ENCODE data around the gene MKLN1. TPM values are rescaled to one million over a fixed set of nuclear protein-coding genes. Genes with fewer than 3 reads are reported as not detected.

Gene MKLN1
- total and polyA plus RNA-seq, 2 of the 13 experiments (the other 11 are each of a cell fraction or from before 2014, with no cell fraction given) = 33.6 to 43.5 TPM

GRCh38 chr7:131537571-131537978 is 209.9 kb downstream of the MKLN1 start:
- ChIA-PET CTCF (ENCODE audit: low intra/inter-chr PET ratio, low total read pairs) (no interaction called here), POLR2A (no interaction called here)
- H3K79me2 ChIP-seq (ENCODE audit: insufficient read depth, low read length) = no peaks in the 10 kb centered on the region
- H3K27me3 ChIP-seq (ENCODE audit: control insufficient read depth in 1 of 2, insufficient read depth in 2 of 2, low read length in 2 of 2) = peaks cover 3 to 26% of the 10 kb centered on the region in 2 experiments; a peak in 3 of 5 replicates
- intact Hi-C loops (cut with micrococcal nuclease; ENCODE audit: unreplicated experiment) (no loop called here), in situ Hi-C loops (cut with HindIII; ENCODE audit: extremely low pct_ligation_motif_present, low pct_unique_long_range_greater_than_20kb) (no loop called here)
- no peak overlapping the region for H3K4me2 ChIP-seq (ENCODE audit: low read depth, low read length)
- H2AFZ ChIP-seq (ENCODE audit: low read length) = no peak overlapping the region
- no peaks in the 10 kb centered on the region for H3K9me3 ChIP-seq (ENCODE audit: low read length)
- TF ChIP-seq ZBTB14 (CRISPR knock-in tag; IDR thresholded peaks at IDR 0.05) (no peak), TFDP1 (CRISPR knock-in tag; IDR thresholded peaks at IDR 0.05; ENCODE audit: borderline replicate concordance) (no peak)
- H3K4me3 ChIP-seq (replicated peaks in 1 of 3; ENCODE audit: insufficient read depth in 1 of 3, low read depth in 2 of 3, low read length in 3 of 3) = no peak overlapping the region
- H3K27ac ChIP-seq (ENCODE audit: extremely low read length, insufficient read depth, low read length) = no peak overlapping the region
- ATAC-seq = no peak
- no peaks in the 10 kb centered on the region for H3K36me3 ChIP-seq (replicated peaks in 1 of 2; ENCODE audit: control insufficient read depth in 1 of 2, insufficient read depth in 2 of 2, low read length in 2 of 2)
- no peak for FAIRE-seq
- no peak for DNase-seq (ENCODE audit: low spot score)
- WGBS (ENCODE audit: low lambda C conversion rate) = 59% methylated on average over 11 of the region's 12 CpGs
- H3K9ac ChIP-seq (ENCODE audit: insufficient read depth, low read depth, low read length) = no peak overlapping the region
- no TSS peak for BruUV-seq (replicated peaks)
- H3K4me1 ChIP-seq (ENCODE audit: insufficient read depth, low read length) = peaks cover 19% of the 10 kb centered on the region
- no peaks in the 10 kb centered on the region for H4K20me1 ChIP-seq (ENCODE audit: insufficient read depth, low read length)

- H3K4me3 ChIP-seq (replicated peaks in 1 of 3; ENCODE audit: insufficient read depth in 1 of 3, low read depth in 2 of 3, low read length in 3 of 3) = no peak overlapping the region
- H3K4me2 ChIP-seq (ENCODE audit: low read depth, low read length) = no peak overlapping the region
- peaks cover 19% of the 10 kb centered on the region for H3K4me1 ChIP-seq (ENCODE audit: insufficient read depth, low read length)
- H3K27me3 ChIP-seq (ENCODE audit: control insufficient read depth in 1 of 2, insufficient read depth in 2 of 2, low read length in 2 of 2) = peaks cover 1 to 21% of the 10 kb centered on the region in 2 experiments; a peak in 3 of 5 replicates
- BruUV-seq (replicated peaks) = no TSS peak
- no peaks in the 10 kb centered on the region for H3K9me3 ChIP-seq (ENCODE audit: low read length)
- H2AFZ ChIP-seq (ENCODE audit: low read length) = no peak overlapping the region
- DNase-seq (ENCODE audit: low spot score) = no peak
- no peaks in the 10 kb centered on the region for H3K36me3 ChIP-seq (replicated peaks in 1 of 2; ENCODE audit: control insufficient read depth in 1 of 2, insufficient read depth in 2 of 2, low read length in 2 of 2)
- FAIRE-seq = no peak
- no peak overlapping the region for H3K27ac ChIP-seq (ENCODE audit: extremely low read length, insufficient read depth, low read length)
- H4K20me1 ChIP-seq (ENCODE audit: insufficient read depth, low read length) = no peaks in the 10 kb centered on the region
- ChIA-PET CTCF (ENCODE audit: low intra/inter-chr PET ratio, low total read pairs) (no interaction called here), POLR2A (no interaction called here)
- in situ Hi-C loops (cut with HindIII; ENCODE audit: extremely low pct_ligation_motif_present, low pct_unique_long_range_greater_than_20kb) = no loop called here
- H3K9ac ChIP-seq (ENCODE audit: insufficient read depth, low read depth, low read length) = no peak overlapping the region
- ATAC-seq = no peak
- 58% methylated on average over 12 of the region's 13 CpGs for WGBS (ENCODE audit: low lambda C conversion rate)
- no peaks in the 10 kb centered on the region for H3K79me2 ChIP-seq (ENCODE audit: insufficient read depth, low read length)
- intact Hi-C loops (cut with micrococcal nuclease; ENCODE audit: unreplicated experiment) = no loop called here
- TF ChIP-seq ZSCAN25 (CRISPR knock-in tag; IDR thresholded peaks at IDR 0.05) = no peak
- no peak for TF ChIP-seq ZBTB49 (CRISPR knock-in tag; IDR thresholded peaks at IDR 0.05; ENCODE audit: borderline replicate concordance)
- TF ChIP-seq ZNF749 (CRISPR knock-in tag; IDR thresholded peaks at IDR 0.05; ENCODE audit: borderline replicate concordance) = no peak
- TF ChIP-seq PLSCR1 (CRISPR knock-in tag; IDR thresholded peaks at IDR 0.05; ENCODE audit: borderline replicate concordance) = no peak
- no peak for TF ChIP-seq ZNF724P (CRISPR knock-in tag; IDR thresholded peaks at IDR 0.05; ENCODE audit: borderline replicate concordance)
- no peak for TF ChIP-seq ARNT (IDR thresholded peaks at IDR 0.05)
- no peak for TF ChIP-seq SYNCRIP (IDR thresholded peaks at IDR 0.05; ENCODE audit: insufficient read depth, low read depth, low read length)
- TF ChIP-seq TCF12 (IDR thresholded peaks at IDR 0.05) = no peak
- TF ChIP-seq TCF12 (CRISPR knock-in tag; IDR thresholded peaks at IDR 0.05) = no peak
These were observed 210.6 kb downstream of the MKLN1 start for GRCh38 chr7:131538071-131538812.

Measured in HepG2 (cell line).